Cerebellar nuclear complex (tissue), 1 donor: ENCODE measurements around the gene ENG.
"Not testable (repeated sequence)": the region's sequence is repeated elsewhere in the genome, so short reads cannot be mapped to it uniquely, and the experiment has no call there.

Source experiments
- DNase-seq, 2 experiments: peaks; one replicate each; lab custom pipeline; 2025; lab: John Stamatoyannopoulos, UW

Gene ENG

GRCh38 chr9:127865645-127866464, 11.4 kb upstream of the ENG start:
- DNase-seq = no peak

- no peak for DNase-seq
Observed at GRCh38 chr9:127863191-127863621, 8.7 kb upstream of the ENG start.

GRCh38 chr9:127862075-127863011, 7.9 kb upstream of the ENG start:
- DNase-seq = no peak

- no peak for DNase-seq
Observed at GRCh38 chr9:127860779-127861178, 6.3 kb upstream of the ENG start.

- DNase-seq = no peak
Observed at GRCh38 chr9:127860260-127860659, 5.8 kb upstream of the ENG start.

DNA sequence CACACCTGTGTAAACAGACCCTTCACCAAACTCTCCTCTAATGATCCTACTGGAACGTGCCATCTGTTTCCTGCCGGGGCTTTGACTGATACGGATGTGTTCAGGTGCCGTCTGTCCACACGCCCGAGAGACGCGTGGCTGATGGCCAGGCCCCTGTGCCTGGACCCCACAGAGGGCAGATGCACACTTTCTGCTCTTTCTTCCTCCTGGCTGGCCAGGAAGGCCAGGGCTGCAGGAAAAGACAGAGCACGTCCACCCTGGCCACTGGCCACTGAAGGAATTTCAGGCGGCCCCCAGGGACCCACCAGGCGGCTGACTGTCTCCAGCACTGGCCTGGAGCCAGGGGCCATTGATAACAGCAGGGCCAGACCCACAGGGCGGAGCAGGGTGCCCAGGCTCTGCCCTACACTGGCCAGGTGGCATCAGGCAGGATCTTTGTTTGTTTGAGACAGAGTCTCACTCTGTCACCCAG, 3.6 kb upstream of the ENG start:
- DNase-seq = no peak

GRCh38 chr9:127857278-127857677, 2.8 kb upstream of the ENG start:
- DNase-seq = no peak

DNA sequence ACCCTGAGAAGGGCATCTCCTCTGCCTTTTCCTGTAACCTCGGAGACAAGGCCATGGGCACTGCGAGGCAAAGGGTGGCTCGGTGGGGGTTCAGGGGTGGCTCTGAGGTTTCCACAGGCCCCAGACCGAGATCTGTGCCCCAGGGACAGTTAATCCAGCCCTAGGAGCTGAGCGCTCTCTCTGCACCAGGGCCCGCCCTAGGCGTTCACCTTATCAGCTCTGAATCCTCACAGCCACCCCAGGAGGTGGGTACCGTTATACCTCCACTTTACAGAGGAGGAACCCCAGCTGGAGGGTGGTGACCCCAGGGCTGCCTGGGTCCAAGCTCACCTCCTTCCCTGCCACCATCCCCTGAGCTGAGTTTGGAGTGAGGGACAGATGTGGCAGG, 2.3 kb upstream of the ENG start:
- no peak for DNase-seq

- no peak for DNase-seq
Observed at GRCh38 chr9:127856094-127856728, 1.8 kb upstream of the ENG start.

DNA sequence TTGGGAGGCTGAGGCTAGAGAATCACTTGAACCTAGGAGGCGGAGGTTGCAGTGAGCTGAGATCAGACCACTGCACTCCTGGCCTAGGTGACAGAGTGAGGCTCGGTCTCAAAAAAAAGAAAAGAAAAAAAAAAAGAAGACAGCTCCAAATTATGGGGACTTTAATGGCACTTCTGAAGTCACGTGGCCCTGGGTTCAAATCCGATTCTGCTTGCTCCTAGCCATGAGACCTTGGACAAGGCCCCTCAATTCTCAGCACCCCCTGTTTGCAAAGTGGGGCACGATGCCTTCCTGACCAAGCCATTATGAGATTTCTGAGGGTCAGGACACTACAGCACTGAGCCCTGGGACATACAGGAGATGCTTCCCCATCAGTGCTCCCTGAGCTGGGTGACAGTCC, 1.1 kb upstream of the ENG start:
- DNase-seq = no peak

- DNase-seq = no peak
Observed at GRCh38 chr9:127854960-127855359, 502 bp upstream of the ENG start.

GRCh38 chr9:127853312-127854183, 910 bp downstream of the ENG start:
- DNase-seq = no peak

DNA sequence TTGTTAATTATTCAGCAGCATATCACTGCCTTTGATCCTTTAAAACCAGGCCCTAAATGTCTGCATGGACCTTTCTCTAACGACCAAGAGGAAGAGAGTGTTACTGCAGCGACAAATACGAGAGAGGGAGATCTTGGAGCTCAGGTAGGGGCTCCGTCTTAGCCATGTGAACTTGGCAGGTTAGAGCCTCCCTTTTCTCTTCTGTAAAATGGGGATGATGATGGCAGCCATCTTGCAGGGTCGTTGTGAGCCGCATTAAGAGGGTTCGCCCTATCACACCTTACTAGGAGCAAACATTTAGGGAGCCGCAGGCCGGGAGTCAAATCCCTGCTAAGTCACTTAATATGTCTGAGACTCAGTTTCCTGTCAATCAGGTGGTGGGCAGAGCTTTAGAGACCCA, 1.6 kb downstream of the ENG start:
- no peak for DNase-seq

DNA sequence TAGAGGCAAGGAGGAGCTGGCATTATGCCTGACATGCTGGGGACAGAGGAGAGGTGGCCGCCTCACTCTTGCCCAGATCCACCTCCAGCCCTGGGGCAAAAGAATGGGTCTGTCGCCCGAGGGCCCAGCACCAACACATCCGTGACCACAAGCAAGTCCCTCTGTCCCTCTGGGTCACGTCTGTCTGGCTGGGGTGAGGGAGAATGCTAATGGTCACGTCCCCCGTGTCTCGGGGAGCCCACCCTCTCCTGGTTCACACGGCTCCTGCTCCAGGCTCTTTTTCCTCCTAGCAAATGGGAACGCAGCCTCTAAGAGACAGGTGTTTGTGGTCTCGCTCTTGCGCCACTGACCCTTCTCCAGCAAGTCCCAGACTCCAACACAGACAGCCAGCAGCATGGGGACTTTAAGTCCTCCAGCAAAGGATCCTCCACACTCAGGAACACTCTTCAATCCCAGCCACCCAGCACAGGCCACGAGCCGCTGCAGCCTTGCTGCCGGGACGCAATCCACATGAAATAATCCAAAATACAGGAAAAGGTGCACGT, 4.1 kb downstream of the ENG start:
- DNase-seq = no peak

DNA sequence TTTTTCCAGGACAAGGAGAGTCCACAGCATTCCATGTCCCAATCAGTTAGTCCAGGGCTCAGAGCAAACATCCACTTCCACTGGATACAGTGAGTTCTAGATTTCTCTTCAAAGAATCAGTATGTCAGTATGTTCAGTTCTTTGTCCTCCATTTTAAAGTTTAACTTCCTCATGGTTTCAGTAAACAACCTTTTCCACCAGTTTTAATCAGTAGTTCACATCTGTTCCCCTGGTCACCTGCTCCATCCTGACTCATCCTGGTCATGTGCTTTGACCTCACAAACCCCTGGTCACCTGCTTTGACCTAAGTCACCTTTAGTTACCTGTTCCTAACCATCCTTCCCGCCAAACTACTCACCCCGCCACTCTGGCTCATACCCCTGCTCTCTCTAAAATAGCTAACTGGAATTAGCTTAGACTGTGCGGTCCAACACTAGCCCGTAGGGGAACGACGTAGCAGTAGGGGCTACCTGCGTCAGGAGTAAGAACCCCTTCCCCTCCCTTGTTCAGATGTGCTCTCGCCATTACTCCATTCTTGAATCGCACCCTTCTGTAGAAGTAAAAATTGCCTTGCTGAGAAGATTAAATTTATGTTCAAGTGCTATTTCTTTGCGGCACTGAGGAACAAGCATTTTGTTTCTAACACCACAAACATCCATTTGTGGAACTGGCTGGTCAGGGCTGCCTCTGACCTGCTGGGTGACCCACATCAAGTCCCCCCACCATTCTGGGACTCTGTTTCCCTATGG, 5.5 kb downstream of the ENG start:
- no peak for DNase-seq

GRCh38 chr9:127847833-127848755, 6.4 kb downstream of the ENG start:
- no peak for DNase-seq

DNA sequence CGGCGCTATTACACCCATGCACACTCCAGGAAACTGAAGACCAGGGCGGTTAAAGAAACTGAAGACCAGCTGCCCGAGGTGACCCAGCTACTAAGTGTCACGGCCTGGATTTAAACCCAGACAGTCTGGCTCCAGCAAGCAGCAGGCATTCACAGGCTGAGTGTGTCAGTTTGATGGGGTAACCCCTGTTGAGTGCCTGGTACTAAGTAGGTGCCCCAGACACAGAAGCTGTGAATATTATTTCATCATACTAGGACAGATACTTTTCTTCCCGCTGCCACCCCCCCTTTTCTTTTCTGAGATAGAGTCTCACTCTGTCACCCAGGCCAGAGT, 7.3 kb downstream of the ENG start:
- DNase-seq = no peak

DNA sequence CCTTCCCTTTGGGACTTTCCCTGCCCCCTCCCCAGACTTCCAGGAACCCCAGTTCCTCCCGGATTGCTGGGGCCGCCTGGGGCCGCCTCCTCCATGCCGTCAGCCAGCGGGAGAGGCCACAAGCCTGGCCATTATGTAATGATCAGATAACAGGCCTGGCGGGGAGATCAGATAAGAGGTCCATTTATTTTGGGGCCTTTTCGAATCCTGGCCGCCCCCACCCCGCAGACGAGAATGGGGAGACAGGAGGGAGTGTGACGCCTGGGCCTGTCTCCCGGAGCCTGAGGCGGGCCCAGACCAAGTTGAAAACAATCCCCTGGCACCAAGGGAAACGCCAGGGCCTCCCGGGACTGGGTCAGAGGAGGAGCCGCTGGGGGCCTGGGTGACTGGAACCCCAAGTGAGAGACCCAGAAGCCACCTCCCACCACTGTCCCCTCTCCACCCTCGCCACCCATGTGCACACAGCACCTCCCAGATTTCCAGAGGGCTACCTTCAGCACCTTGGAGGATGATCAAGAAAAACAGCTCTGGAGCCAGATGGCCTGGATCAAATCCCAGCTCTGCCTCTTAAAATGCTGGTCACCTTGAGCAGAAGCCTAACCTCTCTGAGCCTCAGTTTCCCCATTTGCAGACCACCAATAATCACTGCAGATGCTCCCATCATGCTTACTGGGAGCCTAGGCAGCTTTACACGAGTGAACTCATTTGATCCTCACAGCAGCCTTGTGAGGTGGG, 7.8 kb downstream of the ENG start:
- no peak for DNase-seq

DNA sequence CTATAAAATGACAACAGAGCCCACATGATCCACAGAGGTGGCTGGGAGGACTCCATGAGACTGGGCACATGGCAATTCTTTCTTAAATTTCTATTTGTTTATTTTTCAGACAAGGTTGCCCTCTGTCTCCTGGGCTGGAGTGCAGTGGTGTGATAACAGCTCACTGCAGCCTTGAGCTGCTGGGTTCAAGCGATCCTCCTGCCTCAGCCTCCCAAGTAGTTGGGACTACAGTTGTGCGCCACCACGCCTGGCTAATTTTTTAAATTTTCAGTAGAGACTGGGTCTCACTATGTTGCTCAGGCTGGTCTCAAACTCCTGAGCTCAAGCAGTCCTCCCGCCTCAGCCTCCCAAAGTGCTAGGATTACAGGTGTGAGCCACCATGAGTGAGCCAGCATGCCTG, 8.8 kb downstream of the ENG start:
- not testable (repeated sequence) for DNase-seq
